Transverse colon (tissue), 4 donors: ENCODE results near the gene TMEM263. TPM values are rescaled to one million over a fixed set of nuclear protein-coding genes. Genes with fewer than 3 reads are reported as not detected.

Experiments
- DNase-seq: peaks from one replicate; pipeline ENCODE4 v3.0.0-alpha.2; 2019
- H3K27ac ChIP-seq, 4 donors: fragments of 200-600 bp; sonication (generic); 2 replicates each; pipeline ENCODE4 v1.5.1; 2016 to 2018; ENCODE audit warnings: inconsistent platforms in 4 of 4
- H3K27me3 ChIP-seq: fragments of 200-600 bp; sonication (generic); 2 replicates; pipeline ENCODE4 v1.5.1; 2017; ENCODE audit warnings: inconsistent platforms
- H3K36me3 ChIP-seq, 4 donors: fragments of 200-600 bp; sonication (generic); 2 replicates each; pipeline ENCODE4 v1.5.1; 2017 to 2019; ENCODE audit warnings: inconsistent platforms in 4 of 4
- H3K4me1 ChIP-seq, 4 donors: fragments of 200-600 bp; sonication (generic); 2 replicates each; pipeline ENCODE4 v1.5.1; 2017 to 2020; ENCODE audit warnings: inconsistent platforms in 4 of 4
- H3K4me3 ChIP-seq, 4 donors: fragments of 200-600 bp; sonication (generic); 1 replicate in 1 of 4; 2 replicates in 3 of 4; pipeline versions ENCODE4 v1.5.1 to v1.6.1; 2017 to 2019; ENCODE audit warnings: inconsistent platforms in 4 of 4
- H3K9me3 ChIP-seq, 2 donors: fragments of 200-600 bp; sonication (generic); 2 replicates each; pipeline ENCODE4 v1.5.1; 2017 to 2019; ENCODE audit warnings: inconsistent platforms in 2 of 2
- EP300 ChIP-seq: sonication (generic); formaldehyde crosslinking; IDR thresholded peaks from one replicate; pipeline ENCODE4 v1.6.1; 2017; ENCODE audit warnings: antibody characterized with exemption, low read depth
- POLR2A ChIP-seq: fragments of 450-650 bp; IDR thresholded peaks from one replicate; pipeline ENCODE4 v1.6.1; 2016; ENCODE audit warnings: antibody characterized with exemption, mild to moderate bottlenecking, moderate library complexity
- POLR2AphosphoS5 ChIP-seq, 3 donors: sonication (generic); formaldehyde crosslinking; IDR thresholded peaks; one replicate each; pipeline ENCODE4 v1.6.1; 2016; ENCODE audit warnings: antibody characterized with exemption in 3 of 3
- WGBS, 2 donors: methylation state at CpG; one replicate each; pipeline ENCODE4 v1.1.5; 2018; ENCODE audit warnings: low coverage in 1 of 2; 5-methylcytosine and 5-hydroxymethylcytosine counted together
- in situ Hi-C, 4 donors: fragments of 200-750 bp; cut with MboI; loops; one replicate each; pipeline versions ENCODE4 v1.15.0 to v1.15.1; 2017; ENCODE audit warnings: low sequenced_read_pairs in 3 of 4, low pct_ligation_motif_present in 1 of 4, low pct_unique_long_range_greater_than_20kb in 1 of 4
- intact Hi-C: fragments of 100-400 bp; cut with DNase I; formaldehyde crosslinking; loops from one replicate; pipeline ENCODE4 v1.15.1; 2023; ENCODE audit warnings: low total_unique reads
- total RNA-seq, 4 donors: library from RNA; depleted of rRNA; stranded (reverse); fragments of >200 nt; gene quantifications; one replicate each; pipeline ENCODE4 v1.1.0, GENCODE V29; 2016
- TF ChIP-seq, protein P1 (sequence below), 5 experiments: fragments of 200-600 bp in 3 of 5; fragments of 450-650 bp in 2 of 5; sonication (generic) in 3 of 5; IDR thresholded peaks; 1 replicate in 2 of 5; 2 replicates in 3 of 5; pipeline ENCODE4 v1.5.1; 2016 to 2017; ENCODE audit warnings: antibody characterized with exemption in 5 of 5, inconsistent platforms in 3 of 5, mild to moderate bottlenecking in 2 of 5, moderate library complexity in 1 of 5

Gene TMEM263
- total RNA-seq, 4 donors from 2014 or later = 13.5 to 34.6 (median 18.7) TPM

DNA sequence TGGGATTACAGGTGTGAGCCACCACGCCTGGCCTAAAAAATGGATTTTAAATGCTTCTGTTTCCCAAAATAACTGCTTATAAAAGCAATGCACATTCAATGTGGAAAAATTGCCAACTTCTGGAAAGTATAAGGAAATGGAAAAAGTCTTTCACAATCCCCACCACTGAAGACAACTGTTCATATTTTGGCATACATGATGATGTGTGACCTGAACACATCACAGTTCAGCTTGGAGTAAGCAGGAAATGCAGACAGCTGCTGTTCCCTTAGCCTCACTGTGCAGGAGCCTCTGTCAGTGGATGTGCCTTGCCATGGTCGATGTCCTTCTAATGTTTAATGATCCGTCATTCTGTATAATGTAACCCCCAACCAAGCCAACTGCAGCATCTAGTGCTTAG is 26.1 kb downstream of the TMEM263 start:
- no peaks in the 10 kb centered on the region for H3K9me3 ChIP-seq
- H3K4me1 ChIP-seq = peaks cover 15 to 40% (median 32%) of the 10 kb centered on the region in 4 donors
- TF ChIP-seq, protein P1, sequence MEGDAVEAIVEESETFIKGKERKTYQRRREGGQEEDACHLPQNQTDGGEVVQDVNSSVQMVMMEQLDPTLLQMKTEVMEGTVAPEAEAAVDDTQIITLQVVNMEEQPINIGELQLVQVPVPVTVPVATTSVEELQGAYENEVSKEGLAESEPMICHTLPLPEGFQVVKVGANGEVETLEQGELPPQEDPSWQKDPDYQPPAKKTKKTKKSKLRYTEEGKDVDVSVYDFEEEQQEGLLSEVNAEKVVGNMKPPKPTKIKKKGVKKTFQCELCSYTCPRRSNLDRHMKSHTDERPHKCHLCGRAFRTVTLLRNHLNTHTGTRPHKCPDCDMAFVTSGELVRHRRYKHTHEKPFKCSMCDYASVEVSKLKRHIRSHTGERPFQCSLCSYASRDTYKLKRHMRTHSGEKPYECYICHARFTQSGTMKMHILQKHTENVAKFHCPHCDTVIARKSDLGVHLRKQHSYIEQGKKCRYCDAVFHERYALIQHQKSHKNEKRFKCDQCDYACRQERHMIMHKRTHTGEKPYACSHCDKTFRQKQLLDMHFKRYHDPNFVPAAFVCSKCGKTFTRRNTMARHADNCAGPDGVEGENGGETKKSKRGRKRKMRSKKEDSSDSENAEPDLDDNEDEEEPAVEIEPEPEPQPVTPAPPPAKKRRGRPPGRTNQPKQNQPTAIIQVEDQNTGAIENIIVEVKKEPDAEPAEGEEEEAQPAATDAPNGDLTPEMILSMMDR (IDR thresholded peaks at IDR 0.05) = no peak
- TF ChIP-seq POLR2AphosphoS5 (IDR thresholded peaks at IDR 0.05) = peak in 1 of 3 donors; percentile 17
- no peak for TF ChIP-seq POLR2A
- in situ Hi-C loops (no loop called here), intact Hi-C loops (no loop called here)
- no peak overlapping the region for H3K27ac ChIP-seq
- H3K27me3 ChIP-seq = no peaks in the 10 kb centered on the region
- no peaks in the 10 kb centered on the region for H3K36me3 ChIP-seq
- 91 to 100% methylated on average over 1 to 3 of the region's 3 CpGs for WGBS, 2 donors
- no peak overlapping the region for H3K4me3 ChIP-seq
- DNase-seq = no peak

GRCh38 chr12:106982229-106982628 is 26.5 kb downstream of the TMEM263 start:
- Histone ChIP-seq H3K4me1 (peaks cover 11 to 36% (median 28%) of the 10 kb centered on the region in 4 donors), H3K9me3 (no peaks in the 10 kb centered on the region), H3K4me3 (no peak overlapping the region), H3K27me3 (no peaks in the 10 kb centered on the region), H3K36me3 (no peaks in the 10 kb centered on the region), H3K27ac (no peak overlapping the region)
- in situ Hi-C loops (no loop called here), intact Hi-C loops (no loop called here)
- DNase-seq = no peak
- TF ChIP-seq POLR2A = no peak
- TF ChIP-seq, protein P1 (IDR thresholded peaks at IDR 0.05) = no peak
- no peak for TF ChIP-seq EP300
- TF ChIP-seq POLR2AphosphoS5 (IDR thresholded peaks at IDR 0.05) = no peak
- WGBS, 2 donors = 80 to 84% methylated on average over 1 of the region's 1 CpG

DNA sequence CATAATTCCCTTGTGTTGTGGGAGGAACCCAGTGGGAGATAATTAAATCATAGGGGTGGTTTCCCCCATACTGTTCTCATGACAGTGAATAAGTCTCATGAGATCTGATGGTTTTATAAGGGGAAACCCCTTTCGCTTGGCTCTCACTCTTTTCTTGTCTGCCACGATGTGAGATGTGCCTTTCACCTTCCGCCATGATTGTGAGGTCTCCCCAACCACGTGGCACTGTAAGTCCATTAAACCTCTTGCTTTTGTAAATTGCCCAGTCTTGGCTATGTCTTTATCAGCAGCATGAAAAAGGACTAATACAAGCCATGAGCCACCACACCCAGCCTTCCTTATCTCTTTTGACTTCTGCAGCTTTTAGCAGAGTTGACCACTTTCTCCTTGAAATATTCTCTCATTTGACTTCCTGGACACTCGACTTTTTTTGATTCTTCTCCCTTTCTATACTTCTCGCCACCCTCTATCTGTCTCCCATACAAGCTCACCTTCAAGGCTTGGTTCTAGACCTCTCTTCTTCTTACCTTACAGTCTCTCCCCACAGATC is 29.0 kb downstream of the TMEM263 start:
- Histone ChIP-seq H3K27ac (no peak overlapping the region), H3K4me1 (peaks cover 5 to 30% (median 17%) of the 10 kb centered on the region in 4 donors), H3K9me3 (no peaks in the 10 kb centered on the region), H3K27me3 (no peaks in the 10 kb centered on the region), H3K4me3 (no peak overlapping the region), H3K36me3 (no peaks in the 10 kb centered on the region)
- no peak for DNase-seq
- WGBS, 2 donors = 87 to 89% methylated on average over 2 to 6 of the region's 6 CpGs
- in situ Hi-C loops = no loop called here
- TF ChIP-seq EP300 = no peak
- TF ChIP-seq POLR2A = no peak
- TF ChIP-seq, protein P1 (IDR thresholded peaks at IDR 0.05) = no peak
- no peak for TF ChIP-seq POLR2AphosphoS5 (IDR thresholded peaks at IDR 0.05)
- intact Hi-C loops = no loop called here

DNA sequence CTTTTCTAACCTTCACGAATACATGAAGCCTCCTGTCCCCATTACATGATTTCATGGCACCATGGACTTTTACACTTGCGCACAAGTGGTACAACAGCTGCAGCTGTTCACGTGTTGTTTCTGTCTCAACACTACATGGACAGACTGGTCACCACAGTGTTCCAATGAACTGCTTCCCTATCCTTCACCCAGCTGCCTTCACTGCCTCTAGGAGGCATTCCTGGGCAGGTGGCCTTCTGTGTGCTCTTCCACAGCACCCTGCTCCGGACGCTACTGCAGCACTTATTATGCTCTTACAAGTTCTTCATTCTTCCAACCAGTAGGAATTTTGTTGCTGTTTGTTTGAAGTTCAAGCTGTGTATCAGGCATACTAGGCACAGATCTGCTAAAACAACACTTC is 29.8 kb downstream of the TMEM263 start:
- H3K4me3 ChIP-seq = peak overlapping the region in 1 of 4 donors; percentile 78
- TF ChIP-seq EP300 (no peak), POLR2A (no peak), POLR2AphosphoS5 (IDR thresholded peaks at IDR 0.05) (no peak)
- TF ChIP-seq, protein P1 (IDR thresholded peaks at IDR 0.05) = no peak
- peaks cover 5 to 30% (median 17%) of the 10 kb centered on the region in 4 donors for H3K4me1 ChIP-seq
- in situ Hi-C loops = no loop called here
- no peak overlapping the region for H3K27ac ChIP-seq
- H3K9me3 ChIP-seq = no peaks in the 10 kb centered on the region
- no peaks in the 10 kb centered on the region for H3K27me3 ChIP-seq
- no peak for DNase-seq
- intact Hi-C loops = no loop called here
- H3K36me3 ChIP-seq = no peaks in the 10 kb centered on the region
- WGBS, 2 donors = 86 to 93% methylated on average over 1 to 5 of the region's 5 CpGs
